ENCODE measurements around the gene NACC1.

Gene NACC1

GRCh38 chr19:13110099-13110610 lies 7.9 kb upstream of the NACC1 start:
- WGBS, 2 experiments: 89 to 95% methylated on average over 15 of the region's 15 CpGs
- H3K4me1 ChIP-seq (ENCODE audit: control insufficient read depth, insufficient read depth, low read length): no peaks in the 10 kb centered on the region
- peaks cover 14% of the 10 kb centered on the region for H3K36me3 ChIP-seq (ENCODE audit: control insufficient read depth, insufficient read depth, low read length)
- H3K27me3 ChIP-seq (ENCODE audit: control insufficient read depth, insufficient read depth, low read length, poor library complexity, severe bottlenecking): no peaks in the 10 kb centered on the region
- no peaks in the 10 kb centered on the region for H3K9me3 ChIP-seq (ENCODE audit: control insufficient read depth, low read length)
- H3K27ac ChIP-seq (ENCODE audit: insufficient read depth, low read depth, low read length, poor library complexity, severe bottlenecking): no peak overlapping the region
- H3K4me3 ChIP-seq (ENCODE audit: insufficient read depth, low read depth, low read length): no peak overlapping the region

DNA sequence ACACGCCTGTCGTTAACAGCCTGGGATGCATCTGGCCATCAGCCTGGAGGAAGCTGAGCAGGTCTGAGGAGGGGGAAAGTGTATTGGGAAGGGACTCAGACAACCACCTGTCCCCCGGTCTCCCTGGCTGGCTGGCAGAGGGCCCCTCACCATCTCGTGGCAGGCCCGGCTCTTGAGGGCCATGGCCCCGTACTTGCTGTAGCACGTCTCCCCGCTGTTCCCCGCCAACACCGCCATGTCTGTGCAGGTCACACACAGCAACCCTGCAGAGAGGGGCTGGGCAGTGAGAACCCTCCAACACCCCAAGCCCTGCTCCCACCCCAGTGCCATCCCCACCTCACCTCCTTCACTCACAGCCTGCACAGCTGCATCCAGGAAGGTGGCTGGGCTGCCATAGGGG lies 5.5 kb upstream of the NACC1 start:
- peaks cover 5% of the 10 kb centered on the region for H3K4me1 ChIP-seq (ENCODE audit: control insufficient read depth, insufficient read depth, low read length)
- no peaks in the 10 kb centered on the region for H3K9me3 ChIP-seq (ENCODE audit: control insufficient read depth, low read length)
- H3K27me3 ChIP-seq (ENCODE audit: control insufficient read depth, insufficient read depth, low read length, poor library complexity, severe bottlenecking): no peaks in the 10 kb centered on the region
- H3K27ac ChIP-seq (ENCODE audit: insufficient read depth, low read depth, low read length, poor library complexity, severe bottlenecking): no peak overlapping the region
- WGBS, 2 experiments: 93 to 98% methylated on average over 10 of the region's 10 CpGs
- peaks cover 10% of the 10 kb centered on the region for H3K36me3 ChIP-seq (ENCODE audit: control insufficient read depth, insufficient read depth, low read length)
- no peak overlapping the region for H3K4me3 ChIP-seq (ENCODE audit: insufficient read depth, low read depth, low read length)

GRCh38 chr19:13115936-13116281 lies 2.2 kb upstream of the NACC1 start:
- Histone ChIP-seq H3K27ac (ENCODE audit: insufficient read depth, low read depth, low read length, poor library complexity, severe bottlenecking) (peak overlapping the region; percentile 70), H3K9me3 (ENCODE audit: control insufficient read depth, low read length) (no peaks in the 10 kb centered on the region), H3K4me1 (ENCODE audit: control insufficient read depth, insufficient read depth, low read length) (peaks cover 21% of the 10 kb centered on the region), H3K27me3 (ENCODE audit: control insufficient read depth, insufficient read depth, low read length, poor library complexity, severe bottlenecking) (no peaks in the 10 kb centered on the region), H3K4me3 (ENCODE audit: insufficient read depth, low read depth, low read length) (peak overlapping the region; percentile 84), H3K36me3 (ENCODE audit: control insufficient read depth, insufficient read depth, low read length) (peaks cover 8% of the 10 kb centered on the region)
- WGBS, 2 experiments: 1 to 3% methylated on average over 18 of the region's 18 CpGs

DNA sequence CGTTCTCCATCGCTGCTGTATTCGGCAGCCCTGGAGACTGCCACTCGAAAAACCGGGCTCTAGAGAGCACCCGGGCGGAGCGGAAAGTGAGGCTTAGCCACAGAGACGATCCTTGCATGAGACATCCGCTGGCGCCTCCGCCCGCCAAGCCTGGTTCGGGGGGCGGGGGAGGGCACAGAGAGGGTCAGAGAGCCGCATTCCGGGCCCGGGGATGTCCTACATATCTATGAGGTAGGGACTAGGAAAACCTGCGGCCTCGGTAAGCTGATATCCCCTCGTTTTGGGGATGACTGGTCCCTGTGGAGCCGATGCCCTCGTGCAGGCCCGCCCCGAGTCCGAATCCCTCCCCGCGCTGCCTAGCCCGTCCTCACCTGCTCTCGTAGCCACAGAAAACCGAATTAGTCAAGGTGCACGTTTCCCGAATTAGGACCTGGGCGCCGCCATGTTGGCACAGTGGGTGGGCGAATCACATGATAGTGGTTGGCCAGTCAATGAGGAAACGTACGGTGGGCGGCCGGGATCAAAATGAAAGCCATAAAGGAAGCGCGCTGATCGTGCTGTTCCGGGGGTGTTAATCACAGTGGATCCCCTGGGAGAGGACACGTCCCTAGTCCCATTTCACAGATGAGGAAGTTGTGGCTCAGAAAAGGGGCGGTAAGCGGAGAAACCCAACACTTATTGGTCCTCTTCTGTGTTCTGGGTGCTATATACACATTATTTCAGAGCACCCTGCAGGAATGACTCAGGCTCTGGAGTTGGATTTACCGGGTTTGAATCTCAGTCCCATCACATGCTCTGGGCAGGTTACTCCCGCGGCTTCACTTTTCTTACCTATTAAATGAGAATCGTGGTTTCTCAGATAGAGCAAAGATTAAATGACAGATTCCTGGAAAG lies 1.5 kb upstream of the NACC1 start, which contains the start of gene TRMT1:
TSS of gene TRMT1 (minus strand) at position 459 of the 894 bp plus-strand sequence. CDS start at position 118, 341 bp downstream.
- Histone ChIP-seq H3K4me1 (ENCODE audit: control insufficient read depth, insufficient read depth, low read length) (peaks cover 22% of the 10 kb centered on the region), H3K27me3 (ENCODE audit: control insufficient read depth, insufficient read depth, low read length, poor library complexity, severe bottlenecking) (no peaks in the 10 kb centered on the region), H3K36me3 (ENCODE audit: control insufficient read depth, insufficient read depth, low read length) (peaks cover 8% of the 10 kb centered on the region), H3K4me3 (ENCODE audit: insufficient read depth, low read depth, low read length) (peak within 1 kb of the TSS; percentile 84), H3K27ac (ENCODE audit: insufficient read depth, low read depth, low read length, poor library complexity, severe bottlenecking) (peak within 1 kb of the TSS; percentile 70), H3K9me3 (ENCODE audit: control insufficient read depth, low read length) (no peaks in the 10 kb centered on the region)
- 1% methylated on average over 51 of the region's 51 CpGs for WGBS, 2 experiments

DNA sequence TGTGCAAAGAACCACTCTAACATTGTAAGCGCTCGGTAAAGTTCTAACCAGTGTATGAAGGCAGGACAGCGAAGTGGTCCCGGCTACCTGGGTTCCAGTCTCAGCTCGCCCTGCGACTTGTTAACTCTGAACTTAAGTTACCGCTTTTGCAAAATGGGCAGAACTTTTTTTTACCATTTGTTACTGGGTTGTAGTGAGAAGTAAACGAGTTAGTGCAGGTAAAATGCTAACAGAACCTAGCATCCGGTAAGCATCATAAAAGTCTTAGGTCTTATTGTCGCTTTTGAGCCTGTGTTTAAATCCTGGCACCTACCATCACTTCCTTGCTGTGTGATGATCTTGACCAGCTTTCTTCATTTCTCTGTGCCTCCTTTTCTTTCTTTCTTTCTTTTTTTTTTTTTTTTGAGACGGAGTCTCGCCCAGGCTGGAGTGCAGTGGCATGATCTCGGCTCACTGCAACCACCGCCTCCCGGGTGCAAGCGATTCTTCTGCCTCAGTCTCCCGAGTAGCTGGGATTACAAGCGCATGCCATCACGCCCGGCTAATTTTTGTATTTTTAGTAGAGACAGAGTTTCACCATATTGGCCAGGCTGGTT lies 790 bp upstream of the NACC1 start:
- H3K4me1 ChIP-seq (ENCODE audit: control insufficient read depth, insufficient read depth, low read length): peaks cover 27% of the 10 kb centered on the region
- peak overlapping the region; percentile 84 for H3K4me3 ChIP-seq (ENCODE audit: insufficient read depth, low read depth, low read length)
- no peaks in the 10 kb centered on the region for H3K9me3 ChIP-seq (ENCODE audit: control insufficient read depth, low read length)
- H3K27me3 ChIP-seq (ENCODE audit: control insufficient read depth, insufficient read depth, low read length, poor library complexity, severe bottlenecking): no peaks in the 10 kb centered on the region
- H3K27ac ChIP-seq (ENCODE audit: insufficient read depth, low read depth, low read length, poor library complexity, severe bottlenecking): no peak overlapping the region
- 68 to 70% methylated on average over 20 of the region's 20 CpGs for WGBS, 2 experiments
- H3K36me3 ChIP-seq (ENCODE audit: control insufficient read depth, insufficient read depth, low read length): peaks cover 8% of the 10 kb centered on the region

DNA sequence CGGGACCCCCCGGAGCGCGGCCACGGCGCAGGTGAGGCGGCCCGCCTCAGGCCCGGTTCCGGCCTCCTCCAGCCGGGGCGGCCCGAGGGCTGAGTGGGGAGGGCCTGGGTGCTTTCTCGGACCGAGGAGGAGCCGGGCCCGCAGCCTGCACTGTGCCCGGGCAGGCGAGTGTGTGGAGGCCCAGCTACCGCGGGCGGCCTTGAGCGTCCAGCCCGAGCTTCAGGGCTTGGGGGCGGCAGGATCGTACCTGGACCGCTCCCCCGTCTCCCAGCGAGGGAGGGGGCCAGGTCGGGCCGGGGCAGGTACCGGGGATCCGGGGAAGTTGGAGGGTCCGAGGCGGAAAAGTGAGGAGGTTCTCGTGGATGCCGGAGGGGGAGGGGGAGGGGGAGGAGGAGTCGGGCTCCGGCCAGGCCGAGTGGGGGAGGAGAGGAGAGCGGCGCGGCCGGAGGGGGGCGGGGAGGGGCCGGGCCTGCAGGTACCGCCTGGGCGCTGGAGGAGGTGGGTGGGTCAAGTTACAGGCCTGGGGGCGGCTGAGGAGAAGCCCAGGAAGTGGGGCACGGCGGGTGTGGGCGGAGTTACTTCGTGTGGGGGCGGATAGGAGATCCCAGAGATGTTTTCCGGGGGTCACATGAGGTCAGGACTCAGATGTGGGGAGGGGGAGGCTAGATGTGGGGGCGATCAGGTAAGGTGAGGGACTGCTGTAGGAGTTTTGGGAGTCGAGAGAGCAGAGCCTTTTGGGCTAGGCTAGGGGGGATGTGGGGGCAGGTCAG lies 545 bp downstream of the NACC1 start:
- no peaks in the 10 kb centered on the region for H3K27me3 ChIP-seq (ENCODE audit: control insufficient read depth, insufficient read depth, low read length, poor library complexity, severe bottlenecking)
- H3K4me3 ChIP-seq (ENCODE audit: insufficient read depth, low read depth, low read length): peak overlapping the region; percentile 97
- WGBS, 2 experiments: 1% methylated on average over 57 of the region's 57 CpGs
- H3K27ac ChIP-seq (ENCODE audit: insufficient read depth, low read depth, low read length, poor library complexity, severe bottlenecking): peak overlapping the region; percentile 80
- no peaks in the 10 kb centered on the region for H3K9me3 ChIP-seq (ENCODE audit: control insufficient read depth, low read length)
- no peaks in the 10 kb centered on the region for H3K36me3 ChIP-seq (ENCODE audit: control insufficient read depth, insufficient read depth, low read length)
- peaks cover 27% of the 10 kb centered on the region for H3K4me1 ChIP-seq (ENCODE audit: control insufficient read depth, insufficient read depth, low read length)

DNA sequence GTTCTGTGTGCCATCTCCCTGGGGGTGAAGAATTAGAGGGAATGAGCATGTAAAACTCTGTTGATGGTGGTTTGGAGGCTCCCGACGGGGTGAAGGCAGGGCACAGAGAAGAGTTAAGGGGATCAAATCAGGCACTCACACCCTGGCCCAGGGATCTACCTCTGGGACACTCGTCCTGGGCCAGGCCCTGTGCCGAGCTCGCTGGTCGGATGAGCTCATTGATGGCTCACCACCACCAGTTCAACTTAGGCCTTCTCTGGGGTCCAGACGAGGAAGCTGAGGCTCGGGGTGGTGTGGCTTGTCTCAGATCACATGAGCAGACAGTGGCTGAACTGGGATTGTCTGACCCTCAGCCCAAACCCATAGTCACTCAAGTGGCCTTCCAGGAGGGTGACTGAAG lies 1.6 kb downstream of the NACC1 start:
- H3K9me3 ChIP-seq (ENCODE audit: control insufficient read depth, low read length): no peaks in the 10 kb centered on the region
- 90% methylated on average over 8 of the region's 8 CpGs for WGBS, 2 experiments
- H3K36me3 ChIP-seq (ENCODE audit: control insufficient read depth, insufficient read depth, low read length): no peaks in the 10 kb centered on the region
- H3K27ac ChIP-seq (ENCODE audit: insufficient read depth, low read depth, low read length, poor library complexity, severe bottlenecking): no peak overlapping the region
- H3K4me3 ChIP-seq (ENCODE audit: insufficient read depth, low read depth, low read length): peak overlapping the region; percentile 97
- H3K4me1 ChIP-seq (ENCODE audit: control insufficient read depth, insufficient read depth, low read length): peaks cover 27% of the 10 kb centered on the region
- no peaks in the 10 kb centered on the region for H3K27me3 ChIP-seq (ENCODE audit: control insufficient read depth, insufficient read depth, low read length, poor library complexity, severe bottlenecking)

- Histone ChIP-seq H3K4me1 (ENCODE audit: control insufficient read depth, insufficient read depth, low read length) (peaks cover 27% of the 10 kb centered on the region), H3K27me3 (ENCODE audit: control insufficient read depth, insufficient read depth, low read length, poor library complexity, severe bottlenecking) (no peaks in the 10 kb centered on the region), H3K27ac (ENCODE audit: insufficient read depth, low read depth, low read length, poor library complexity, severe bottlenecking) (no peak overlapping the region), H3K4me3 (ENCODE audit: insufficient read depth, low read depth, low read length) (no peak overlapping the region), H3K36me3 (ENCODE audit: control insufficient read depth, insufficient read depth, low read length) (no peaks in the 10 kb centered on the region), H3K9me3 (ENCODE audit: control insufficient read depth, low read length) (no peaks in the 10 kb centered on the region)
- 83% methylated on average over 9 of the region's 9 CpGs for WGBS, 2 experiments
These were observed 2.0 kb downstream of the NACC1 start for GRCh38 chr19:13120031-13120430.

DNA sequence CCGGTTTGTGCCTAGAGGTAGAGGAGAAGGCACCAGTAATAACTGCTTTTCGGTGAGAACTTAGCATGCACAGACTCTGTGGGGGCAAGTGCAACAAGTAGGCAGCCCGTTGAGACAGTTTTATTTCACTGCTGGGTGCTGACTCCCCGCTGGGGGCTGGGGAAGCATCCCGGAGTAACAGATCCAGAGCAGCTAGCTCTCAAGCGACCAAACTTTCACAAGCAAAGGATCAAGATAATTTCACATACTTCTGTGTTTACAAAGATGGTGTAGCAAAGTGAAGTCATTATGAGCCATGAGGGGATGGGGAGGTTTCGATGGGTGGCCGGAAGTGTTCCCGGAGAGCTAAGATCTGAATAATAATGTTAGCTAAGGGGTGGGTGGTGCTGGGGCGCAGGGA lies 2.8 kb downstream of the NACC1 start:
- H3K36me3 ChIP-seq (ENCODE audit: control insufficient read depth, insufficient read depth, low read length): no peaks in the 10 kb centered on the region

More for the DNA sequence above, 2.8 kb downstream of the NACC1 start:
- no peaks in the 10 kb centered on the region for H3K27me3 ChIP-seq (ENCODE audit: control insufficient read depth, insufficient read depth, low read length, poor library complexity, severe bottlenecking)
- no peak overlapping the region for H3K27ac ChIP-seq (ENCODE audit: insufficient read depth, low read depth, low read length, poor library complexity, severe bottlenecking)
- no peaks in the 10 kb centered on the region for H3K9me3 ChIP-seq (ENCODE audit: control insufficient read depth, low read length)
- peaks cover 23% of the 10 kb centered on the region for H3K4me1 ChIP-seq (ENCODE audit: control insufficient read depth, insufficient read depth, low read length)
- H3K4me3 ChIP-seq (ENCODE audit: insufficient read depth, low read depth, low read length): peak overlapping the region; percentile 20
- WGBS, 2 experiments: 57 to 60% methylated on average over 10 of the region's 10 CpGs
